Activated CD8-positive, alpha-beta T cell treated with anti-CD3 and anti-CD28 coated beads for 36 hours (primary cell): ENCODE data around the gene STXBP1. TPM values are rescaled to one million over a fixed set of nuclear protein-coding genes. Genes with fewer than 3 reads are reported as not detected.

Experiments
- ATAC-seq: fragments of 200-7000 bp; cut with Tn5 transposase; one replicate; pipeline ENCODE4 v1.10.0; 2021; ENCODE audit warnings: mild to moderate bottlenecking, moderate library complexity
- CTCF ChIA-PET: fragments of 350-600 bp; sonication (Branson Sonifier 250); formaldehyde crosslinking; loops from one replicate; lab custom pipeline; 2021; ENCODE audit warnings: antibody characterized with exemption; lab: Charles Lee
- POLR2A ChIA-PET: fragments of 350-600 bp; sonication (Branson Sonifier 250); formaldehyde crosslinking; loops from one replicate; lab custom pipeline; 2021; ENCODE audit warnings: antibody characterized with exemption; lab: Charles Lee
- DNase-seq: peaks from one replicate; pipeline ENCODE4 v3.0.0-alpha.2; 2020
- H3K27ac Mint-ChIP-seq: one replicate; pipeline ENCODE4 v1.8.0; 2021; ENCODE audit warnings: mild to moderate bottlenecking, mixed read lengths
- H3K27me3 Mint-ChIP-seq: one replicate; pipeline ENCODE4 v1.8.0; 2021; ENCODE audit warnings: mixed read lengths
- H3K36me3 Mint-ChIP-seq: one replicate; pipeline ENCODE4 v1.8.0; 2021; ENCODE audit warnings: low read depth, mixed read lengths
- H3K4me1 Mint-ChIP-seq: one replicate; pipeline ENCODE4 v1.8.0; 2021; ENCODE audit warnings: low read depth, mixed read lengths
- H3K4me3 Mint-ChIP-seq: one replicate; pipeline ENCODE4 v1.8.0; 2021; ENCODE audit warnings: mild to moderate bottlenecking, moderate library complexity, mixed read lengths
- H3K9me3 Mint-ChIP-seq: one replicate; pipeline ENCODE4 v1.8.0; 2021; ENCODE audit warnings: mixed read lengths
- CTCF ChIP-seq: fragments of 200-600 bp; IDR thresholded peaks from one replicate; pipeline ENCODE4 v1.8.0; 2022; ENCODE audit warnings: antibody characterized with exemption, mild to moderate bottlenecking
- intact Hi-C: fragments of 100-400 bp; cut with micrococcal nuclease; formaldehyde crosslinking; loops from one replicate; pipeline ENCODE4 v1.10.0; 2022
- total RNA-seq, 2 experiments: library from RNA; stranded (reverse); gene quantifications; one replicate each; pipeline ENCODE4 v1.2.3, GENCODE V29; 2021

The STXBP1 gene
- total RNA-seq, 2 experiments from 2014 or later: 19.2 to 23.5 TPM

GRCh38 chr9:127585161-127585819 is 26.8 kb upstream of the STXBP1 start:
- peaks cover 4% of the 10 kb centered on the region for H3K9me3 Mint-ChIP-seq
- H3K4me3 Mint-ChIP-seq: no peak overlapping the region
- ChIA-PET POLR2A (interaction anchor here (0.7 kb wide), 1 partner anchor 59 kb away, joined by 3 read pairs; no protein-coding TSS in a partner anchor), CTCF (interaction anchor here (0.8 to 8.0 kb wide), 15 partner anchors 11 to 336 kb away, joined by 3 to 62 read pairs (median 4); partner anchors contain the start of gene TOR2A)
- peaks cover 9% of the 10 kb centered on the region for H3K27me3 Mint-ChIP-seq
- H3K27ac Mint-ChIP-seq: no peak overlapping the region
- H3K36me3 Mint-ChIP-seq: no peaks in the 10 kb centered on the region
- ATAC-seq (no peak), DNase-seq (no peak)
- H3K4me1 Mint-ChIP-seq: peaks cover 6% of the 10 kb centered on the region
- no peak for TF ChIP-seq CTCF
- intact Hi-C loops: no loop called here

GRCh38 chr9:127586096-127586495 is 26.0 kb upstream of the STXBP1 start:
- Mint-ChIP-seq H3K4me3 (no peak overlapping the region), H3K36me3 (no peaks in the 10 kb centered on the region), H3K27ac (no peak overlapping the region), H3K9me3 (peaks cover 4% of the 10 kb centered on the region), H3K4me1 (peaks cover 6% of the 10 kb centered on the region), H3K27me3 (peaks cover 9% of the 10 kb centered on the region)
- intact Hi-C loops: no loop called here
- CTCF ChIA-PET: interaction anchor here (0.7 to 8.0 kb wide), 13 partner anchors 12 to 335 kb away, joined by 3 to 62 read pairs (median 4); partner anchors contain the start of gene TOR2A
- ATAC-seq: no peak
- POLR2A ChIA-PET: no interaction called here
- TF ChIP-seq CTCF: no peak
- no peak for DNase-seq

GRCh38 chr9:127586537-127586936 is 25.5 kb upstream of the STXBP1 start:
- intact Hi-C loops: no loop called here
- POLR2A ChIA-PET: interaction anchor here (1.0 kb wide), 1 partner anchor 148 kb away, joined by 3 read pairs; no protein-coding TSS in a partner anchor

GRCh38 chr9:127587966-127588365 is 24.1 kb upstream of the STXBP1 start:
- ChIA-PET CTCF (interaction anchor here (1.4 to 8.0 kb wide), 5 partner anchors 9 to 282 kb away, joined by 3 to 62 read pairs (median 9); partner anchors contain the start of gene TOR2A), POLR2A (no interaction called here)
- TF ChIP-seq CTCF: no peak
- no peak overlapping the region for H3K27ac Mint-ChIP-seq
- intact Hi-C loops: loop anchor here (2.0 kb wide), 1 partner anchor 83 kb away; no protein-coding TSS in a partner anchor
- DNase-seq (no peak), ATAC-seq (no peak)
- H3K4me3 Mint-ChIP-seq: no peak overlapping the region
- H3K36me3 Mint-ChIP-seq: no peaks in the 10 kb centered on the region
- H3K4me1 Mint-ChIP-seq: peaks cover 6% of the 10 kb centered on the region
- peaks cover 4% of the 10 kb centered on the region for H3K9me3 Mint-ChIP-seq
- H3K27me3 Mint-ChIP-seq: peaks cover 9% of the 10 kb centered on the region

More at GRCh38 chr9:127586537-127586936, 25.5 kb upstream of the STXBP1 start:
- peak; percentile 80 for TF ChIP-seq CTCF
- Mint-ChIP-seq H3K4me1 (peaks cover 6% of the 10 kb centered on the region), H3K4me3 (no peak overlapping the region), H3K27ac (no peak overlapping the region), H3K27me3 (peaks cover 9% of the 10 kb centered on the region), H3K9me3 (peaks cover 4% of the 10 kb centered on the region), H3K36me3 (no peaks in the 10 kb centered on the region)
- peak; percentile 77 for DNase-seq
- ATAC-seq: peak; percentile 76
- CTCF ChIA-PET: interaction anchor here (0.7 to 8.0 kb wide), 12 partner anchors 8 to 335 kb away, joined by 3 to 62 read pairs (median 4); partner anchors contain the start of gene TOR2A
